HuH-7.5 (cell line): ENCODE measurements around the gene SSB.
"Not testable (repeated sequence)": the region's sequence is repeated elsewhere in the genome, so short reads cannot be mapped to it uniquely, and the experiment has no call there.

Source experiments
- DNase-seq: peaks from one replicate; pipeline ENCODE4 v3.0.0; 2011; ENCODE audit warnings: low spot score

The SSB gene

DNA sequence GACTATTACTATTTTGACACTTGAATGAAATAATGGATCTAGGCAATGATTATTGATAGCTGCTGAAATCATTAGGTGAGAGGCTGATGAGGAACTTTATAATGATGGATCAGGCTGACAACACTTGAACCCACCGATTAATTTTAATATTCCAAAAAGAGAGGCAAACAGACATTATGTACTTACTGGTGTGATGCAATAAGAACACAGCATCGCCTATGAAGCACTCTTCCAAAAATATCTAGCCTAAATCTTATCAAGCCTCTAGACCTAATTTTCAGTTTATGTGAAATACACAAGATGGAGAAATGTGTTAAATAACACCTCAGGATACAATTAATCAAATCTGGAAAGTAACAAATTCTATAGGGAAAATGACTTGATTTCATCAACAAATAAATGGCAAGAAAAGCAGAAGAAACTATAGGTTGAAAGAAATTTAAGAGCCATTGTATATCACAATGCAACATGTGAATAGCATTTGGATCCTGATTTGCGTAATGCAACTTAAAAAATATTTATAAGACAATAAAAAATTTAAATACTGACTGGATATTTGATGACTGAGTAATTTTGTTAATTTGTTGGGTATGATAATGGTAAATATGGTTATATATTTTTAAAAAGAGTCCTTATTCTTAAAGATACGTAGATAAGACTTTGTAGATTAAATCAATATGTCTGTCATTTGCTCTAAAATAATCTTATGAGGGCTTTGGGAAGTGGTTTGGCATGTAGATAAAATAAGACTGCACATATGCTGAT lies 17.2 kb upstream of the SSB start:
- DNase-seq: no peak

DNA sequence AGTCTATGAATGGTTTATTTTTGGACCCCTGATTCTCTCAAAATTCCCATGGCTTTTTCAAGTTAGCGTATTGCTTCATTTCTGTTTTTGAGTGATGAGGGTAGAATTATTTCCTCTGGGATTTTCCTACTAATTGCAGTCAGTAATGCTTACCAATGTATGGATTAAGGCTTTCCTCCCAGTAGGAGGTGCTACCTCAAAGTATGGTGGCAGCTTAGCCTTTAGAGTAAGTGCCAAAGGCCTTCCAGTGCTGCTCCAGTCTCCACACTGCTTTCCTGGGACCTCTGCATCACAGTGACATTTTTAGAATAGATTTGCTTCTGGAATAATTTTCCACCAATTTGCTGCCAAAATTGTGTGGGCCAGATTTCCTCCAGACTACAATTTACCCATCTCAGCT lies 16.2 kb upstream of the SSB start:
- no peak for DNase-seq

DNA sequence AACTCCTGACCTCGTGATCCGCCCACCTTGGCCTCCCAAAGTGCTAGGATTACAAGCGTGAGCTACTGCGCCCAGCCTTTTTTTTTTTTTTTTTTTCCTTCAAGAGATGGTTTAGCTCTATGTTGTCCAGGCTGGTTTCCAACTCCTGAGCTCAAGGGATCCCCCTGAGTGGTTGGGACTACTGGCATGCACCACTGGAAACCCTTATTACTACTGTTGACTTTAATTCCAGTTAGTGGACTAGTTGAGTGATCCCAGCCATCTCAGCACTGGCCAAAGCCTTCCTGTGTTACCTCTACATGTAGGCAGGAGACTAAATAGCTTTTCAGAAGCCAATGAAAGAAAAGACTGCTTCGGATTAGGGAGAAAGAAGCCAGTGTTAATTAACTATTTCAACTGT lies 8.1 kb upstream of the SSB start:
- DNase-seq: no peak

DNA sequence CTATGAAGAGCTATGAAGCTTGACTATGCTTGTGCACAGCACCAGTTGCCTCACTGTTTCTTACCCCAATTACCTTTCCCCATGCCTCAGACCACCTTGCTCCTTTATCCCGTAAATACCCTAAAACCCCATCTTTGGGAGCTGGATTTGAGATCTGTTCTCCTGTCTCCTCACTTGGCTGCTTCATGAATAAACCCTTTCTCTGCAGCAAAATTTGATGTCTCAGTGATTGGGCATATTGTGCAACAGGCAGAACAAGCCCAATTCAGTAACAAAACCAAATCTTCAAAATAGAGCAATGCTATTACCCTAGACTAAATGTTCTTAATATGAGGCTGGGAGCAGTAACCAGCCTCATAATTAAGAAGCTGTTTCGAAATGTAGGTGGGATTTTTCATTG lies 3.5 kb upstream of the SSB start:
- DNase-seq: no peak

DNA sequence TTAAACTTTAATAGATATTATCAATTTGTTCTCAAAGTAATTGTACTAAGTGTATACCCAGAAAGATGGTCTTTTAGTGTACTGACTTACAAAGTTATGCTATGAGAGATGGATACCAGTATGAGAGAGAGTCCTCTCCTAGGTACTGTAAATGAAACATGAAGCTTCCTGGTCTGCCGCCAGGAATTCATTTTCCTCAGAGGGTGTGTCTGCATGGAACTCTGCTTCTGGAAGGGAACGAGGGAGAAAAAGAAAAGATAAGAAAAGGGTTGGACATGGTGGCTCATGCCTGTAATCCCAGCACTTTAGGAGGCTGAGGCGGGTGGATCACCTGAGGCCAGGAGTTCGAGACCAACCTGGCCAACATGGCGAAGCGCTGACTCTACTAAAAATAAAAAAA lies 2.2 kb upstream of the SSB start:
- no peak for DNase-seq

DNA sequence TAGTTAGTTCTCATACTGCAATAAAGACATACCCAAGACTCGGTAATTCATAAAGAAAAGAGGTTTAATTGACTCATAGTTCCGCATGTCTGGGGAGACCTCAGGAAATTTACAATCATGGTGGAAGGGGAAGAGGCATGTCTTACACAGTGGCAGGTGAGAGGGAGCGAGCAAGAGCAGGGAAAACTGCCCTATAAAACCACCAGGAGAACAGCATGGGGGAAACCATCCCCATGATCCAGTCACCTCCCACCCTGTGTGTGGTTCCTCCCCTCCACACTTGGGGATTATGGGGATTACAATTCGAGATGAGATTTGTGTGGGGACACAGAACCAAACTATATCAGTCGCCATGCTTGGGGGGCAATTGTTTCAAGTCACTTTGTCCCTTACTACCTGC lies 1.1 kb upstream of the SSB start:
- no peak for DNase-seq

DNA sequence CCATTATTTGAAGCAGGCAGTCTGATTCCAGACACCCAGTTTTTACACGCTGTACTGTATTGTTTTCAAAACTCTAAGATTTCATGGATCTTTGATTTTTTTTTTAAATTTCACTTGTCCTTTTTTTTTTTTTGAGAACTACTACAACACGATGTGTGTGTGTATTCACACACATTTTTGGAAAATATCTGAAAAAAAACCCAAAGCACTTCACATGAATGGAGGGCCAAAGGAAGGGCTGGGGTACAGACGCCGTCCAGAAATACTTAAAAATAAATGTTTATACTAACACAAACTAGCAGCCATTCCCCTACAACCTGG lies 314 bp upstream of the SSB start:
- DNase-seq: no peak

DNA sequence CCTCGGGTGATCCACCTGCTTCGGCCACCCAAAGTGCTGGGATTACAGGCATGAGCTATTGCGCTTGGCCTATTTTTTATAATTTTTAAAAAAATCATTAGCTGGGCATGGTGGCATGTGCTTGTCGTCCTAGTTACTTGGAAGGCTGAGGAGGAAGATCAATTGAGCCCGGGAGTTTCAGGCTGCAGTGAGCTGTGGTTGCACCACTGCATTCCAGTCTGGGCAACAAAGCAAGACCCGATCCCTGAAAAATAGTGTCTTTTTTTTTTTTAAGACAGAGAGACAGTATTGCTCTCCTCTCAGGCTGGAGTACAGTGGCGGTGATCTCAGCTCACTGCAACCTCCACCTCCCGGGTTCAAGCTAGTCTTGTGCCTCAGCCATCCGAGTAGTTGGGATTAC lies 4.8 kb downstream of the SSB start:
- no peak for DNase-seq

DNA sequence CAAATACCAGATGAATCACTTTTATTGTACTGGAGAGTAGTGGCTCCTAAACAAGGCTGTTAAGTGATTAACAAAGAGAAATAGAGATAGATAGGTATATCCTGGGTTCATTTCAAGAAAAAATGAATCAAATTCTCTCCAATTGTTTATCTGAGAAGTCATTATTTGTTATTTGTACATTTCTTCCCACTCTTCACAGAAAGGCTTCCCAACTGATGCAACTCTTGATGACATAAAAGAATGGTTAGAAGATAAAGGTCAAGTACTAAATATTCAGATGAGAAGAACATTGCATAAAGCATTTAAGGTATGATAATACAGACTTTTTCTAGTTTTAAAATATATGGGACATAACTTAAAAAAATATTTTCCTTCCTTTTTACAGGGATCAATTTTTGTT lies 7.9 kb downstream of the SSB start:
- DNase-seq: no peak

DNA sequence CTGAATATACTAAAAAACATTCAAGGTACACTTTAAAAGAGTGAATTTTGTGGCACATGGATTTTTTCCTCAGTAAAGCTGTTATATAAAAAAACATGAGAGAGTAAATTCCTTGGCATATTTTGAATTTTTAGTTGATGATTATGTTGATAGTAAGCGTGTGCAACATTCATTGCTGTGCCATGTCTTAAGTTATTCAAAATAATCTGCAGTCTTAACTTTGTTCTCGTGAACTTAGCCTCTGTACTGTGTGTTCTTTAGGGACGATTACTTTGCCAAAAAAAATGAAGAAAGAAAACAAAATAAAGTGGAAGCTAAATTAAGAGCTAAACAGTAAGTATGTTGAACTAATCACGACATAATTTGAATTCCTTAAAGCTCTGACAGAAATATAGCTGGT lies 9.6 kb downstream of the SSB start:
- no peak for DNase-seq

DNA sequence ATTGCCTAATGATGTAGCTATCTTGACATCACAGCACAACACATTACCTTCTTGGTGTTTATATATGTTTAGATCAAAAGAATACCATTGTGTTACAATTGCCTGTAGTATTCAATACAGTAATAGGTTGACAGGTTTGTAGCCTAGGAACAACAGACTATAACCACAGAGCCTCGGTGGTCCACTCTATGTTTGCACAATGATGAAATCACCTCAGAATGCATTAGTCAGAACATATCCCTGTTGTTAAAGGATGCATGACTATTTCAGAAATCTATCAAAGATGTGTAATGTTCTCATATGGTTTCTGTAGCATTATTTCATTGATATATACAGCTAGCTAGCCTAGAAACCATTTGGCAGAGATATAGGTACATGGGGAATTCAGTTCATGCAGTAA lies 17.2 kb downstream of the SSB start:
- no peak for DNase-seq

DNA sequence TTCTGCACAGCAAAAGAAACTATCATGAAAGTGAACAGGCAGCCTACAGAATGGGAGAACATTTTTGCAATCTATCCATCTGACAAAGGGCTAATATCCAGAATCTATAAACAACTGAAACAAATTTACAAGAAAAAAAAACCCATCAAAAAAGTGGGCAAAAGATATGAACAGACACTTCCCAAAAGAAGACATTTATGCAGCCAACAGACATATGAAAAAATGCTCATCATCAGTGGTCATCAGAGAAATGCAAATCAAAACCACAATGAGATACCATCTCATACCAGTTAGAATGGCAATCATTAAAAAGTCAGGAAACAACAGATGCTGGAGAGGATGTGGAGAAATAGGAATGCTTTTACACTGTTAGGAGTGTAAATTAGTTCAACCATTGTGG lies 18.3 kb downstream of the SSB start:
- not testable (repeated sequence) for DNase-seq

DNA sequence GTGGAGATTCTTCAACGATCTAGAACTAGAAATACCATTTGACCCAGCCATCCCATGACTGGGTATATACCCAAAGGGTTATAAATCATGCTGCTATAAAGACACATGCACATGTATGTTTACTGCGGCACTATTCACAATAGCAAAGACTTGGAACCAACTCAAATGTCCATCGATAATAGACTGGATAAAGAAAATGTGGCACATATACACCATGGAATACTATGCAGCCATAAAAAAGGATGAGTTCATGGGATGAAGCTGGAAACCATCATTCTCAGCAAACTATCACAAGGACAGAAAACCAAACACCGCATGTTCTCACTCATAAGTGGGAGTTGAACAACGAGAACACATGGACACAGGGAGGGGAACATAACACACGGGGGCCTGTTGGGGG lies 18.7 kb downstream of the SSB start:
- DNase-seq: not testable (repeated sequence)

DNA sequence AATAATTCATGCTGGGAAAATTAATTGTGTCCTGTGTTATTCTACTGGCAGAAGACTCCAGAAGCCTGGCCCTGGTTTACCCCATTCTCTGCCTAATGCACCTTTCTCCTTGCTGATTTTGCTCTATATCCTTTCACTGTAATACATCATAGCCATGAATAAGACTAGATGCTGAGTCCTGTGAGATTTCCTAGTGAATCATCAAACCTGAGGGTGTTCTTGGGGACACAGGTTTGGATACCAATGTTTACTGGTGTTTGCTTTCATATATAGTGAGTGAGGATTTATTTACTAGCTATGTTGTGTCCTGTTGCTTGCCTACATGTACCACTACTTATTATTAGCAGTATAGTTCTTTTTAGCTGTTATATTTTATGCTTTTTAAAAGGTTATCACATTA lies 19.6 kb downstream of the SSB start:
- DNase-seq: no peak

DNA sequence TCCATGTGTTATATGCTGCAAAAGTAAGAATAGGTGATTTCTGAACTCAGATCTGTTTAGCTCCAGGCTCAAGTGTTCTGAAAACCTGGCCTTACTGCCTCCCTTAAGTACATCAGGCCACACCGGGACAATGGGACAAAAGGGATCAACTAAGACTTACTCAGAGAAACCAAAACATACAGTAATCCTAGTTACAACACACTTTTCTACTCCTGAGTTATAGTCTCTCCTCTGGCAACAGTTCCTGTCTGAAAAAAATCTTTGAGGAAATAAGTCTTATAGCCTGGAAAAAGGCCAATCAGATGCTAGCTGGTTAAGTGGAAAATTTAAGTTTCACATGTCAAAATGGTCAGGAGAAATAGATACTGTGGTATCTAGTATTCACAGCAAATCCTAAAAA lies 20.4 kb downstream of the SSB start:
- DNase-seq: no peak

DNA sequence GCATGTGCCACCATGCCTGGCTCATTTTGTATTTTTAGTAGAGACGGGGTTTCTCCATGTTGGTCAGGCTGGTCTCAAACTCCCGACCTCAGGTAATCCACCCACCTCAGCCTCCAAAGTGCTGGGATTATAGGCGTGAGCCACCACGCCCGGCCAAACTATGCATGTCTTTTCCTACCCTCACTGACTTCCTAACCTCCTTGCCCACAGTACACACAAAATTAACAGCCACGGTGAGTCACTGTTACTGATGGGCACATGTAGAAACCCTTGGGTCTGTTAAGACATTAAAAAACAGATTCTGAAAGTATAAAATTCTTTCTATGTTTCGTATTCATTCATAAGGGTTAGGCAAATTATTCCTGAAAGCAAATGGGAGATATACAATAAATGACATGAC lies 21.4 kb downstream of the SSB start:
- DNase-seq: not testable (repeated sequence)

DNA sequence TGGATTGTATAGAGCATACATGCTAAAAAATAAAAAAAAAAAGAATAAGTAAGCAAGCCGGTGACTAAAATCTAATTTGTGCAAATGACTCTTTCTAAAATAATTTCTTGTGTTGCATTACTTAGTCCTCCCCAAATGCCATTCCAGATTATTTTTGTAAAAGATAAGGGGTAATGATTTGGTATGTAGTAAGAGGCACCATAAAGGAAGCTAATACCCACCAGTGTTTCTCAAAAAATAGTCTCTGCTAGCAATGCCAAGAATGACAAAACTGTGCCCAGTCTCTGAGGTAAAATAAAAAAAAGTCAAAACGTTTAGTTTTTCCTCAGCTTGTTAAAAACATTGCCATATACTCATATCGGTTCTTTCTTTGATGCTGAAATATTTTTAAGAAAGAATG lies 23.4 kb downstream of the SSB start:
- DNase-seq: no peak

DNA sequence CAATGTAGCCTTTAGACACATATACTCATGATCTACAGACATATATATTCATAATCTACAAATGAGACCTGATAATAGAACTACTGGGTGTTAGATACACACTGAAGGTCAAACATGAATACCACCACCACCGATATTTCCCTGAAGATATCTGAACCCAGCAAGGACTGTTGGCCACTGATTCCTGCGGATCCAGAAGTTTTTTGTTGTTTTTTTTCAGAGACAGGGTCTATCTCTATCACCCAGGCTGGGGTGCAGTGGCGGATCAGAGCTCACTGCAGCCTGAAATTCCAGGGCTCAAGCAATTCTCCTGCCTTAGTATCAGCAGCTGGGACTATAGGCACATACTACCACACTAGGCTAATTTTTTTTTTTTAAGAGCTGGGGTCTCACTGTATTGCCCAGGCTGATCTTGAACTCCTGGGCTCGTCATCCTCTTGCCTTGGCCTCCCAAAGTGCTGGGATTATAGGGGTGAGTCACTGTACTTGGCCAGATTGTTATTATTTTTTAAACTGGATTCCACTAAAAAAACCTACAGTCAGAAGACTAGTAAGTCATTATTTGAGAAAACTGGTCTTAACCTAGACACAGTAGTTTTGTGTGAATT lies 24.2 kb downstream of the SSB start:
- DNase-seq: no peak

DNA sequence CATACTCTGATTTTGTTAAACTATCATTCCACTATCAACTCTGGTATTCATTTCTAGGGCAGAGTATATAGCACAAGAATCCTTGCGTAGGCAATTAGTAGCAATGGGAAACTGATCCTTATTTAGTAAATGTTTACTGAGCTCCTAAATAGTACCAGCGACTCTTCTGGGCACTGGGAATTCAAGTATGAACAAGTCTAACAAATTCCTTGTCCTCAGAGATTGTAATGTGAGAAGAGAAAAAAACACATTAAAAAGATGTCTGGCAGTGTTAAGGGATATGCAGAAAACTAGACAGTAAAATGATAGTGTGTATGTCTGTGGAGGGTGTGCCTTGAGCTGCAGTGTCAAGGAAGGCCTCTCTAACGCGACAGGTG lies 25.3 kb downstream of the SSB start:
- no peak for DNase-seq

DNA sequence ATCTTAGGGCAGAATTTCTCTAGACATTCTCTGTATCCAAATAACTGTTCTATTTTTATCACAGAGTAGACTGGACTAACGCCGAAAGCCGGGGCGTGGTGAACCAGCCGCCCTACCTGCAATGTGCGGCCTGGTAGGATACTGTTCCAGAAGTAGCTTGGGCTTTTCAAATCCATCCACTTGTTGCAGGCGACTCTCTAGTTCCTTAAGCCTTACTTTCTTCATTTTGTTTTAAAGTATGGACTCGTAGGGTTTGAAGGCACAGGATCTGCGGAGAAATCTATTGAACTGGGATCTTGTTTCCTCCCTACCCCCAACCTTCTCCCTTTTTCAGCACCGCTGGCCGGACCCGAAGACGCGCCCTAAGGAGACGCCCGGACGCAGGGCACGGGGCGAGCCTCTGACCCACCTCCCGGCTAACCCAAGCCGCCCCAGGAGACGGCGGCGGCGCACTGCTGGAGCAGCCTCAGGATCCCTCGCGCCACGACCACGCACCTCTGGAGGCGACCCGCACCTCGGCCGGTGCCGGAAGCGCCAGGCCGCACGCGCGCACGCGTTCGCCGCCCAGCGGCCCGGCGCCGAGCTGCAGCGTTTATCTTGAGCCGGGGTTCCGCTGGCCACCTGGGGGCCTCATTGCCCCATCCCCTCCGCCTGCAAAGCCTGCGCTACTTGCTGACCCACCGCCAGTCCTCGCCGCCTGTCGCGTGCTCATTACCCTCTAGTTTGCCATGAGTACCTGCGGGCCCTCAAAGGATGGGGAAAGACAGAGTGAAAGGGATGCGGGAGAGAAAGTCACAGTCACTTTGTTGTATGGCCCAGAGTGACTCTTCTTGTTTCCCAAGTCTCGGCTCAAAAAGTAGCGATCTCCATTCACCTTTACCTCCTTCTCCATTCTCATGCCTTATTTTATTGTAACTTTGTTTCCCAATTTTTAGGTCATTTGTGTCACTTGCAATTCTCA lies 26.0 kb downstream of the SSB start, which contains the start of gene METTL5:
METTL5 (minus strand) TSS at position 533 of the 961 bp plus-strand sequence; CDS start at position 225, 308 bp downstream.
- peak; percentile 91 for DNase-seq

DNA sequence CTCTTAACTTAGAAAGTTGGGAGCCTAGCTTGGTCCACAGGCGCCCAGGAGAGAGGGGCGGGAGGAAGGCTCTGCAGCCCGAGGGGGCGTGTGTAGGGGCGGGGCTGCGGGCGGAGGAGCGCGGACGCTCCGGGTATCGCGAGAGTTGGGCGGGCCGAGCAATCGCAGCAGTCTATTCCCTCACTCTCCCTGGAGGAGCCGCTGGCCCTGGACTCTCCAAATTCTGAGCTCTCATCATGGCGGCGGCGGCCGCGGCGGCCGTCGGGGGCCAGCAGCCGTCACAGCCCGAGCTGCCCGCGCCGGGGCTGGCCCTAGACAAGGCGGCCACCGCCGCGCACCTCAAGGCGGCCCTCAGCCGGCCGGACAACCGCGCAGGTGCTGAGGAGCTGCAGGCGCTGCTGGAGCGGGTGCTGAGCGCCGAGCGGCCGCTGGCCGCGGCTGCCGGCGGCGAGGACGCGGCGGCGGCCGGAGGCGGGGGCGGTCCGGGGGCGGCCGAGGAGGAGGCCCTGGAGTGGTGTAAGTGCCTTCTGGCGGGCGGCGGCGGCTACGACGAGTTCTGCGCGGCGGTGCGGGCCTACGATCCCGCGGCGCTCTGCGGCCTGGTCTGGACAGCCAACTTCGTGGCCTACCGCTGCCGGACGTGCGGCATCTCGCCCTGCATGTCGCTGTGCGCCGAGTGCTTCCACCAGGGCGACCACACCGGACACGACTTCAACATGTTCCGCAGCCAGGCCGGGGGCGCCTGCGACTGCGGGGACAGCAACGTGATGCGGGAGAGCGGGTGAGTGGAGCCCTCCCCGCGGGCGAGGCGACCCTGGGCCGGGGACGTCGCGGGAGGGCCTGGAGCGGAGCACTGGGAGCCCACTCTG lies 28.8 kb downstream of the SSB start, which contains the start of gene UBR3:
UBR3 (plus strand) TSS at position 183 of the 869 bp plus-strand sequence; CDS start at position 237, 54 bp downstream.
- DNase-seq: peak; percentile 96
